DMS79 treated with DMSO at 0.1 percent for 48 hours (cell line): ENCODE data around the gene ZNF283.
"Not testable (repeated sequence)": the region's sequence is repeated elsewhere in the genome, so short reads cannot be mapped to it uniquely, and the experiment has no call there.

Experiments used
- DNase-seq: peaks from one replicate; lab custom pipeline; 2025; lab: John Stamatoyannopoulos, UW

Gene ZNF283

GRCh38 chr19:43848821-43849220, 21.7 kb downstream of the ZNF283 start:
- no peak for DNase-seq

- no peak for DNase-seq
Observed at GRCh38 chr19:43858174-43858573, 31.1 kb downstream of the ZNF283 start.

- DNase-seq = not testable (repeated sequence)
Observed at GRCh38 chr19:43866923-43867322, 39.8 kb downstream of the ZNF283 start.

- no peak for DNase-seq
Observed at GRCh38 chr19:43872547-43873336, 45.6 kb downstream of the ZNF283 start.

GRCh38 chr19:43880483-43880882, 53.4 kb downstream of the ZNF283 start:
- no peak for DNase-seq

GRCh38 chr19:43883864-43884263, 56.7 kb downstream of the ZNF283 start, which contains the start of gene ZNF404:
Gene ZNF404 (minus strand): TSS chr19:43883964.
- DNase-seq = no peak

GRCh38 chr19:43895727-43896308, 68.7 kb downstream of the ZNF283 start:
- DNase-seq = no peak
